H1 (cell line): ENCODE measurements around the gene PTGIS. TPM values are rescaled to one million over a fixed set of nuclear protein-coding genes. Genes with fewer than 3 reads are reported as not detected.

Experiments
- CTCF ChIA-PET: fragments of 300-600 bp; sonication (Branson Sonifier 250); formaldehyde crosslinking; loops from one replicate; lab custom pipeline; 2021; ENCODE audit not compliant: partially characterized antibody; lab: Charles Lee
- POLR2A ChIA-PET: fragments of 300-600 bp; sonication (Branson Sonifier 250); formaldehyde crosslinking; loops from one replicate; lab custom pipeline; 2021; ENCODE audit warnings: inconsistent platforms; ENCODE audit not compliant: partially characterized antibody; lab: Charles Lee
- DNase-seq, 2 experiments: peaks; one replicate each; pipeline versions ENCODE4 v3.0.0 to v3.0.0-alpha.2; 2010 to 2022; ENCODE audit warnings: low spot score in 2 of 2, low read depth in 1 of 2, mixed read lengths in 1 of 2
- FAIRE-seq: peaks from 2 replicates; lab custom pipeline; 2011; peaks lifted over from hg19 to GRCh38; lab: Jason Lieb, UNC
- H2AFZ ChIP-seq: 2 replicates; pipeline ENCODE4 v1.8.1; 2012; ENCODE audit warnings: low read length, inconsistent platforms
- H2AK5ac ChIP-seq: 2 replicates; pipeline ENCODE4 v1.6.1; 2013; ENCODE audit warnings: low read depth, low read length
- H2BK120ac ChIP-seq: replicated peaks from 2 replicates; pipeline ENCODE3; 2013; ENCODE audit warnings: low read depth, low read length, inconsistent platforms
- H2BK12ac ChIP-seq: 2 replicates; pipeline ENCODE4 v1.6.1; 2013; ENCODE audit warnings: low read depth, low read length
- H2BK15ac ChIP-seq: 2 replicates; pipeline ENCODE4 v1.6.1; 2013; ENCODE audit warnings: low read length
- H2BK20ac ChIP-seq: 2 replicates; pipeline ENCODE4 v1.6.1; 2013; ENCODE audit warnings: low read length
- H2BK5ac ChIP-seq: 2 replicates; pipeline ENCODE4 v1.6.1; 2013; ENCODE audit warnings: low read depth, low read length
- H3K14ac ChIP-seq: 2 replicates; pipeline ENCODE4 v1.6.1; 2013; ENCODE audit warnings: inconsistent platforms; ENCODE audit not compliant: insufficient read length
- H3K18ac ChIP-seq: 2 replicates; pipeline ENCODE4 v1.6.1; 2013; ENCODE audit warnings: low read length; ENCODE audit errors: extremely low read depth
- H3K23ac ChIP-seq: 2 replicates; pipeline ENCODE4 v1.6.1; 2013; ENCODE audit warnings: inconsistent platforms; ENCODE audit not compliant: insufficient read length
- H3K23me2 ChIP-seq: 2 replicates; pipeline ENCODE4 v1.6.1; 2013; ENCODE audit warnings: low read depth, low read length
- H3K27ac ChIP-seq: 2 replicates; pipeline ENCODE4 v1.6.1; 2011; ENCODE audit warnings: low read depth, low read length, inconsistent platforms
- H3K27me3 ChIP-seq, 4 experiments: replicated peaks in 1 of 4; 1 replicate in 1 of 4; 2 replicates in 3 of 4; pipeline versions ENCODE4 v1.6.1 to v1.8.1; 2011 to 2013; ENCODE audit warnings: low read length in 3 of 4, mild to moderate bottlenecking in 3 of 4, inconsistent platforms in 2 of 4, mixed read lengths in 2 of 4, moderate library complexity in 1 of 4; ENCODE audit not compliant: control insufficient read depth in 3 of 4, insufficient read depth in 3 of 4; ENCODE audit errors: extremely low read depth in 1 of 4
- H3K36me3 ChIP-seq, 4 experiments: 2 replicates each; pipeline versions ENCODE4 v1.6.1 to v1.8.1; 2011 to 2013; ENCODE audit warnings: mild to moderate bottlenecking in 4 of 4, low read length in 3 of 4, moderate library complexity in 2 of 4, control low read depth in 1 of 4, inconsistent platforms in 1 of 4; ENCODE audit not compliant: insufficient read depth in 4 of 4, control insufficient read depth in 2 of 4
- H3K4ac ChIP-seq: replicated peaks from 2 replicates; pipeline ENCODE3; 2013; ENCODE audit warnings: low read length, low read depth, mixed read lengths, inconsistent platforms; ENCODE audit not compliant: insufficient read length
- H3K4me1 ChIP-seq, 4 experiments: replicated peaks in 1 of 4; 1 replicate in 1 of 4; 2 replicates in 3 of 4; pipeline versions ENCODE4 v1.6.1 to v1.8.1; 2011 to 2013; ENCODE audit warnings: low read length in 3 of 4, inconsistent platforms in 2 of 4, mixed read lengths in 1 of 4; ENCODE audit not compliant: insufficient read depth in 4 of 4, control insufficient read depth in 3 of 4
- H3K4me2 ChIP-seq, 2 experiments: 2 replicates each; pipeline versions ENCODE4 v1.6.1 to v1.8.1; 2011 to 2013; ENCODE audit warnings: low read depth in 2 of 2, low read length in 2 of 2, control low read depth in 1 of 2, inconsistent platforms in 1 of 2, mild to moderate bottlenecking in 1 of 2; ENCODE audit not compliant: insufficient read depth in 1 of 2
- H3K4me3 ChIP-seq, 4 experiments: fragments of 200-600, 300-600 bp in 1 of 4; sonication (generic), shearing (Covaris generic), sonication (Bioruptor Twin) in 1 of 4; 2 replicates each; pipeline versions ENCODE4 v1.5.1 to v1.8.1; 2011 to 2016; ENCODE audit warnings: low read length in 4 of 4, low read depth in 3 of 4, control low read depth in 2 of 4, inconsistent platforms in 2 of 4, mild to moderate bottlenecking in 2 of 4, mixed read lengths in 1 of 4, moderate library complexity in 1 of 4; ENCODE audit not compliant: insufficient read depth in 2 of 4; ENCODE audit errors: extremely low read depth in 1 of 4
- H3K56ac ChIP-seq: replicated peaks from 2 replicates; pipeline ENCODE3; 2013; ENCODE audit warnings: low read depth, mild to moderate bottlenecking, mixed read lengths, low read length, inconsistent platforms; ENCODE audit not compliant: insufficient read length
- H3K79me1 ChIP-seq: 2 replicates; pipeline ENCODE4 v1.6.1; 2013; ENCODE audit warnings: low read depth, low read length, control low read depth
- H3K79me2 ChIP-seq, 2 experiments: 2 replicates each; pipeline versions ENCODE4 v1.6.1 to v1.8.1; 2012 to 2013; ENCODE audit warnings: low read length in 2 of 2, mild to moderate bottlenecking in 2 of 2, inconsistent platforms in 1 of 2; ENCODE audit not compliant: insufficient read depth in 2 of 2, control insufficient read depth in 1 of 2
- H3K9ac ChIP-seq, 4 experiments: replicated peaks in 1 of 4; 1 replicate in 1 of 4; 2 replicates in 3 of 4; pipeline versions ENCODE4 v1.6.1 to v1.8.1; 2011 to 2013; ENCODE audit warnings: low read depth in 3 of 4, low read length in 3 of 4, control low read depth in 2 of 4, mild to moderate bottlenecking in 2 of 4, moderate library complexity in 2 of 4, inconsistent platforms in 1 of 4; ENCODE audit errors: extremely low read depth in 1 of 4
- H3K9me3 ChIP-seq, 2 experiments: 2 replicates each; pipeline versions ENCODE4 v1.6.1 to v1.8.1; 2012 to 2013; ENCODE audit warnings: mild to moderate bottlenecking in 2 of 2, moderate library complexity in 2 of 2, control low read depth in 1 of 2, inconsistent platforms in 1 of 2, low read depth in 1 of 2, low read length in 1 of 2, mixed read lengths in 1 of 2; ENCODE audit not compliant: insufficient read depth in 2 of 2
- H4K20me1 ChIP-seq, 2 experiments: replicated peaks in 1 of 2; 2 replicates each; pipeline versions ENCODE3 to v1.8.1; 2011 to 2013; ENCODE audit warnings: inconsistent platforms in 2 of 2, low read length in 2 of 2, mild to moderate bottlenecking in 1 of 2; ENCODE audit not compliant: insufficient read depth in 2 of 2, control insufficient read depth in 1 of 2
- H4K5ac ChIP-seq: 2 replicates; pipeline ENCODE4 v1.6.1; 2013; ENCODE audit warnings: low read length, low read depth, mixed read lengths, inconsistent platforms; ENCODE audit not compliant: insufficient read length
- H4K8ac ChIP-seq: 2 replicates; pipeline ENCODE4 v1.8.0; 2013; ENCODE audit warnings: mild to moderate bottlenecking, moderate library complexity, low read length, inconsistent platforms; ENCODE audit not compliant: insufficient read depth; ENCODE audit errors: extremely low read depth
- H4K91ac ChIP-seq: replicated peaks from 2 replicates; pipeline ENCODE3; 2013; ENCODE audit warnings: low read length, mixed read lengths, inconsistent platforms; ENCODE audit not compliant: insufficient read length
- CTCF ChIP-seq, 3 experiments: IDR thresholded peaks; 1 replicate in 2 of 3; 2 replicates in 1 of 3; pipeline versions ENCODE4 v1.5.1 to v1.6.1; 2011; ENCODE audit warnings: low read length in 3 of 3, mild to moderate bottlenecking in 3 of 3, inconsistent platforms in 2 of 3, low read depth in 1 of 3, moderate library complexity in 1 of 3; ENCODE audit not compliant: insufficient read depth in 1 of 3; ENCODE audit errors: control extremely low read depth in 1 of 3
- HDAC2 ChIP-seq, 2 experiments: fragments of 300-600 bp in 1 of 2; sonication (generic) in 1 of 2; IDR thresholded peaks; 2 replicates each; pipeline ENCODE4 v1.6.1; 2011 to 2012; ENCODE audit warnings: low read depth in 2 of 2, low read length in 2 of 2, mild to moderate bottlenecking in 2 of 2, moderate library complexity in 2 of 2, borderline replicate concordance in 1 of 2, inconsistent platforms in 1 of 2
- RAD21 ChIP-seq, 2 experiments: IDR thresholded peaks in 1 of 2; conservative IDR thresholded peaks in 1 of 2; 2 replicates each; pipeline ENCODE4 v1.6.1; 2011; ENCODE audit warnings: low read depth in 2 of 2, low read length in 2 of 2, improper control_type of control experiment in 1 of 2, inconsistent platforms in 1 of 2, mild to moderate bottlenecking in 1 of 2, moderate library complexity in 1 of 2
- WGBS, 2 experiments: shearing (Covaris generic) in 1 of 2; methylation state at CpG; one replicate each; pipeline versions ENCODE4 v1.1.6 to v1.1.7; 2013 to 2015; ENCODE audit warnings: low lambda C conversion rate in 2 of 2, mixed read lengths in 2 of 2, inconsistent platforms in 1 of 2, low coverage in 1 of 2, missing lambda C conversion rate in 1 of 2; ENCODE audit not compliant: insufficient replicate concordance in 2 of 2, insufficient coverage in 1 of 2, insufficient read length in 1 of 2; ENCODE audit errors: extremely low coverage in 1 of 2, missing lambda C conversion rate in 1 of 2; 5-methylcytosine and 5-hydroxymethylcytosine counted together
- polyA plus RNA-seq, 7 experiments: library from polyadenylated mRNA; depleted of rRNA in 3 of 7; stranded (reverse) in 5 of 7; unstranded in 2 of 7; fragments of >200 nt in 5 of 7; fragments of 200-250 nt in 2 of 7; gene quantifications; 1 replicate in 5 of 7; 2 replicates in 1 of 7; 4 replicates in 1 of 7; pipeline versions ENCODE4 v1.2.1 to v1.2.3, GENCODE V29; 2011 to 2013; ENCODE audit warnings: missing spikeins in 2 of 7, mixed read lengths in 2 of 7
- total RNA-seq: library from RNA; stranded (reverse); fragmentation: NEBNext Ultra II Directional; extraction: Animal tissue kit (Norgen Biotek cat#: 25700); gene quantifications from 2 replicates; pipeline ENCODE4 v1.2.1, GENCODE V29; 2021

PTGIS gene
- total and polyA plus RNA-seq, 2 of the 8 experiments (the other 6 are each of a cell fraction or from before 2014, with no cell fraction given) = 29.9 to 35.5 TPM

GRCh38 chr20:49519777-49520359 lies 48.1 kb downstream of the PTGIS start:
- H2AK5ac ChIP-seq = no peak overlapping the region
- H3K27me3 ChIP-seq = no peaks in the 10 kb centered on the region
- no peak for TF ChIP-seq HDAC2 (IDR thresholded peaks at IDR 0.05; ENCODE audit: borderline replicate concordance in 1 of 2, low read depth in 2 of 2, low read length in 2 of 2)
- peak; percentile 20 to 38 (median 24) for TF ChIP-seq CTCF (IDR thresholded peaks at IDR 0.05; ENCODE audit: control extremely low read depth in 1 of 3, insufficient read depth in 1 of 3, low read depth in 1 of 3, low read length in 3 of 3)
- TF ChIP-seq RAD21 (IDR thresholded peaks at IDR 0.05 in 1 of 2, conservative IDR thresholded peaks at IDR 0.05 in 1 of 2; ENCODE audit: low read depth in 2 of 2, low read length in 2 of 2) = peak; percentile 21 to 33; a peak in 3 of 4 replicates
- TF ChIP-seq, all 59 proteins: peak for 2
- no peak overlapping the region for H2AFZ ChIP-seq
- peaks cover 0 to 5% of the 10 kb centered on the region in 2 experiments for H4K20me1 ChIP-seq
- no peak overlapping the region for H3K4ac ChIP-seq
- H2BK5ac ChIP-seq = no peak overlapping the region
- no peaks in the 10 kb centered on the region for H3K79me2 ChIP-seq
- no peak overlapping the region for H3K4me3 ChIP-seq
- FAIRE-seq (no peak), DNase-seq (no peak)
- no peak overlapping the region for H2BK12ac ChIP-seq
- no peak overlapping the region for H3K9ac ChIP-seq
- no peaks in the 10 kb centered on the region; a peak in 1 of 7 replicates for H3K4me1 ChIP-seq
- H3K9me3 ChIP-seq = 0 out of 4 replicates have a peak, but pooled peaks cover 0 to under 1% of the 10 kb centered on the region in 2 experiments
- POLR2A ChIA-PET = interaction anchor here (0.7 kb wide), 1 partner anchor 28 kb away, joined by 3 read pairs; no protein-coding TSS in a partner anchor
- H3K27ac ChIP-seq = no peak overlapping the region
- no peak overlapping the region for H3K23ac ChIP-seq
- no peak overlapping the region for H3K56ac ChIP-seq
- no peaks in the 10 kb centered on the region; the same call in 1 of the 2 replicates for H3K23me2 ChIP-seq
- H2BK120ac ChIP-seq = no peak overlapping the region
- H3K18ac ChIP-seq = no peak overlapping the region
- no peak overlapping the region for H2BK15ac ChIP-seq
- CTCF ChIA-PET = interaction anchor here (0.7 to 6.1 kb wide), 6 partner anchors 12 to 319 kb away, joined by 3 to 34 read pairs (median 6); no protein-coding TSS in a partner anchor
- H4K91ac ChIP-seq = no peak overlapping the region
- H3K36me3 ChIP-seq = peaks cover 0 to 7% (median 2%) of the 10 kb centered on the region in 4 experiments; a peak in 1 of 8 replicates
- H3K79me1 ChIP-seq = no peaks in the 10 kb centered on the region
- H3K14ac ChIP-seq = no peak overlapping the region
- H3K4me2 ChIP-seq = no peak overlapping the region
- H4K8ac ChIP-seq = no peak overlapping the region
- WGBS, 2 experiments = 92% methylated on average over 5 of the region's 5 CpGs; no CpG with 5 or more reads in 1 of the 2 experiments
- H2BK20ac ChIP-seq = no peak overlapping the region
- no peak overlapping the region for H4K5ac ChIP-seq
